Erythroblast (primary cell): ENCODE results near the gene GDPD2.

ENCODE experiments used
- GATA1 ChIP-seq: IDR thresholded peaks from 2 replicates; pipeline ENCODE4 v1.6.1; 2011; ENCODE audit warnings: low read depth, mild to moderate bottlenecking, control low read depth, low read length, moderate library complexity
- POLR2A ChIP-seq: IDR thresholded peaks from 2 replicates; pipeline ENCODE4 v1.6.1; 2011; ENCODE audit warnings: mild to moderate bottlenecking, low read length

- no peak for TF ChIP-seq POLR2A
- TF ChIP-seq GATA1 = no peak
Observed at GRCh38 chrX:70434352-70434866, 11.3 kb downstream of the GDPD2 start.
